ENCODE results near the gene CAMSAP2. TPM values are rescaled to one million over a fixed set of nuclear protein-coding genes. Genes with fewer than 3 reads are reported as not detected.

The CAMSAP2 gene
- total RNA-seq, 1 experiment from 2014 or later = 20.7 TPM

DNA sequence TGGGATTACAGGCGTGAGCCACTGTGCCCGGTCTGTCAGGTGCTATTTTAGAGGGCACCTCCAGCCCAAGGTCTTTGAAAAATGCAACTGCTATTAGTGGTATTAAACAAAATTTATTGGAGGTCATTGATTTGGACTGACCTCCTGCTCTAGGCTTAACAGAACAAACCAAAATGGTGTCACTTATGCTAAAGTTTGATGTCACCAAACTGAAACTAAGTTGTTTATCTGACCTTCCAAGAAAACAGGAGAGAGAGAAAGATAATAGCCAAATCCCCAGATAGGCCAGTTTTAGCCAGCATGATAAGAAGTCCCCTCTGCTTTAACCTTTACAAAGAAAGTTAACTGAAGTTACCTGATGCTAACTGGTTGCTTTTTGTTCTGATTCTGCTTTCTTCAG lies 147.9 kb downstream of the CAMSAP2 start:
- CTCF ChIA-PET = no interaction called here
- no peaks in the 10 kb centered on the region for H3K36me3 Mint-ChIP-seq
- H3K4me1 Mint-ChIP-seq = peaks cover 42% of the 10 kb centered on the region
- POLR2A ChIA-PET = interaction anchor here (0.7 kb wide), 1 partner anchor 328 kb away, joined by 9 read pairs; no protein-coding TSS in a partner anchor
- H3K9me3 Mint-ChIP-seq = no peaks in the 10 kb centered on the region
- no peak overlapping the region for H3K27ac Mint-ChIP-seq
- DNase-seq (ENCODE audit: low spot score) = no peak
- H3K4me3 Mint-ChIP-seq = no peak overlapping the region
- ATAC-seq = no peak
- TF ChIP-seq SP1 (CRISPR knock-in tag; conservative IDR thresholded peaks at IDR 0.05) = no peak
- no peak for TF ChIP-seq NFYB (CRISPR knock-in tag; conservative IDR thresholded peaks at IDR 0.05; ENCODE audit: low read depth)
- TF ChIP-seq, protein P1, sequence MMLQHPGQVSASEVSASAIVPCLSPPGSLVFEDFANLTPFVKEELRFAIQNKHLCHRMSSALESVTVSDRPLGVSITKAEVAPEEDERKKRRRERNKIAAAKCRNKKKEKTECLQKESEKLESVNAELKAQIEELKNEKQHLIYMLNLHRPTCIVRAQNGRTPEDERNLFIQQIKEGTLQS (CRISPR knock-in tag; conservative IDR thresholded peaks at IDR 0.05) = no peak
- TF ChIP-seq NR2C2 (CRISPR knock-in tag; IDR thresholded peaks at IDR 0.05) = no peak
- TF ChIP-seq, protein P2, sequence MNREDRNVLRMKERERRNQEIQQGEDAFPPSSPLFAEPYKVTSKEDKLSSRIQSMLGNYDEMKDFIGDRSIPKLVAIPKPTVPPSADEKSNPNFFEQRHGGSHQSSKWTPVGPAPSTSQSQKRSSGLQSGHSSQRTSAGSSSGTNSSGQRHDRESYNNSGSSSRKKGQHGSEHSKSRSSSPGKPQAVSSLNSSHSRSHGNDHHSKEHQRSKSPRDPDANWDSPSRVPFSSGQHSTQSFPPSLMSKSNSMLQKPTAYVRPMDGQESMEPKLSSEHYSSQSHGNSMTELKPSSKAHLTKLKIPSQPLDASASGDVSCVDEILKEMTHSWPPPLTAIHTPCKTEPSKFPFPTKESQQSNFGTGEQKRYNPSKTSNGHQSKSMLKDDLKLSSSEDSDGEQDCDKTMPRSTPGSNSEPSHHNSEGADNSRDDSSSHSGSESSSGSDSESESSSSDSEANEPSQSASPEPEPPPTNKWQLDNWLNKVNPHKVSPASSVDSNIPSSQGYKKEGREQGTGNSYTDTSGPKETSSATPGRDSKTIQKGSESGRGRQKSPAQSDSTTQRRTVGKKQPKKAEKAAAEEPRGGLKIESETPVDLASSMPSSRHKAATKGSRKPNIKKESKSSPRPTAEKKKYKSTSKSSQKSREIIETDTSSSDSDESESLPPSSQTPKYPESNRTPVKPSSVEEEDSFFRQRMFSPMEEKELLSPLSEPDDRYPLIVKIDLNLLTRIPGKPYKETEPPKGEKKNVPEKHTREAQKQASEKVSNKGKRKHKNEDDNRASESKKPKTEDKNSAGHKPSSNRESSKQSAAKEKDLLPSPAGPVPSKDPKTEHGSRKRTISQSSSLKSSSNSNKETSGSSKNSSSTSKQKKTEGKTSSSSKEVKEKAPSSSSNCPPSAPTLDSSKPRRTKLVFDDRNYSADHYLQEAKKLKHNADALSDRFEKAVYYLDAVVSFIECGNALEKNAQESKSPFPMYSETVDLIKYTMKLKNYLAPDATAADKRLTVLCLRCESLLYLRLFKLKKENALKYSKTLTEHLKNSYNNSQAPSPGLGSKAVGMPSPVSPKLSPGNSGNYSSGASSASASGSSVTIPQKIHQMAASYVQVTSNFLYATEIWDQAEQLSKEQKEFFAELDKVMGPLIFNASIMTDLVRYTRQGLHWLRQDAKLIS (CRISPR knock-in tag; IDR thresholded peaks at IDR 0.05; ENCODE audit: borderline replicate concordance) = no peak
- TF ChIP-seq MYBL2 (CRISPR knock-in tag; IDR thresholded peaks at IDR 0.05) = no peak
- TF ChIP-seq GABPB1 (CRISPR knock-in tag; IDR thresholded peaks at IDR 0.05) = no peak
- TF ChIP-seq, protein P3, sequence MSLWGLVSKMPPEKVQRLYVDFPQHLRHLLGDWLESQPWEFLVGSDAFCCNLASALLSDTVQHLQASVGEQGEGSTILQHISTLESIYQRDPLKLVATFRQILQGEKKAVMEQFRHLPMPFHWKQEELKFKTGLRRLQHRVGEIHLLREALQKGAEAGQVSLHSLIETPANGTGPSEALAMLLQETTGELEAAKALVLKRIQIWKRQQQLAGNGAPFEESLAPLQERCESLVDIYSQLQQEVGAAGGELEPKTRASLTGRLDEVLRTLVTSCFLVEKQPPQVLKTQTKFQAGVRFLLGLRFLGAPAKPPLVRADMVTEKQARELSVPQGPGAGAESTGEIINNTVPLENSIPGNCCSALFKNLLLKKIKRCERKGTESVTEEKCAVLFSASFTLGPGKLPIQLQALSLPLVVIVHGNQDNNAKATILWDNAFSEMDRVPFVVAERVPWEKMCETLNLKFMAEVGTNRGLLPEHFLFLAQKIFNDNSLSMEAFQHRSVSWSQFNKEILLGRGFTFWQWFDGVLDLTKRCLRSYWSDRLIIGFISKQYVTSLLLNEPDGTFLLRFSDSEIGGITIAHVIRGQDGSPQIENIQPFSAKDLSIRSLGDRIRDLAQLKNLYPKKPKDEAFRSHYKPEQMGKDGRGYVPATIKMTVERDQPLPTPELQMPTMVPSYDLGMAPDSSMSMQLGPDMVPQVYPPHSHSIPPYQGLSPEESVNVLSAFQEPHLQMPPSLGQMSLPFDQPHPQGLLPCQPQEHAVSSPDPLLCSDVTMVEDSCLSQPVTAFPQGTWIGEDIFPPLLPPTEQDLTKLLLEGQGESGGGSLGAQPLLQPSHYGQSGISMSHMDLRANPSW (CRISPR knock-in tag; conservative IDR thresholded peaks at IDR 0.05; ENCODE audit: low read depth) = no peak
- peaks cover 3% of the 10 kb centered on the region; the same call in 1 of the 2 replicates for H3K27me3 Mint-ChIP-seq (ENCODE audit: low read depth)

DNA sequence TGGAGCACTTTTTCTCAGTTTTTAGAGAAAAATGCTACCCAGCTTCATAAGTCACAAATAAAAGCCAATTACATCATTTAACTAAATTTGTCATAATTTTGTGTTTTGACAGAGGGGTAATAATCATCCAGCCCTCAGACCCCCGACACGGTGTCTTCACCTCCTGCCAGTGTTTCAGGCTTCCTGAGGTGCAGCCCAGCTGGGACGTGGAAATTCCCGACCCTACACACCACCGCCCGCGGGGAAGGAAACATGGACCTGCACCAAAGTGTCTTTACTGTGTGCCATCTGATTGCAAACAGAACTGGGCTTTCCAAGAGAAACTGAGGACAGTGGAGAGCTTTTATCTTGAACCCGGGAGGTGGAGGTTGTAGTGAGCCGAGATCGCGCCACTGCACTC lies 148.3 kb downstream of the CAMSAP2 start:
- no peaks in the 10 kb centered on the region for H3K9me3 Mint-ChIP-seq
- no peaks in the 10 kb centered on the region for H3K36me3 Mint-ChIP-seq
- DNase-seq (ENCODE audit: low spot score) = no peak
- H3K4me3 Mint-ChIP-seq = no peak overlapping the region
- H3K27ac Mint-ChIP-seq = no peak overlapping the region
- ChIA-PET CTCF (no interaction called here), POLR2A (interaction anchor here (0.7 kb wide), 1 partner anchor 328 kb away, joined by 9 read pairs; no protein-coding TSS in a partner anchor)
- no peak for ATAC-seq
- H3K27me3 Mint-ChIP-seq (ENCODE audit: low read depth) = peaks cover 3% of the 10 kb centered on the region; the same call in 1 of the 2 replicates
- peaks cover 44% of the 10 kb centered on the region for H3K4me1 Mint-ChIP-seq
- TF ChIP-seq ESRRA (CRISPR knock-in tag; IDR thresholded peaks at IDR 0.05; ENCODE audit: borderline replicate concordance) = no peak
- no peak for TF ChIP-seq ELF4 (CRISPR knock-in tag; IDR thresholded peaks at IDR 0.05; ENCODE audit: low read depth)
- TF ChIP-seq, protein P4, sequence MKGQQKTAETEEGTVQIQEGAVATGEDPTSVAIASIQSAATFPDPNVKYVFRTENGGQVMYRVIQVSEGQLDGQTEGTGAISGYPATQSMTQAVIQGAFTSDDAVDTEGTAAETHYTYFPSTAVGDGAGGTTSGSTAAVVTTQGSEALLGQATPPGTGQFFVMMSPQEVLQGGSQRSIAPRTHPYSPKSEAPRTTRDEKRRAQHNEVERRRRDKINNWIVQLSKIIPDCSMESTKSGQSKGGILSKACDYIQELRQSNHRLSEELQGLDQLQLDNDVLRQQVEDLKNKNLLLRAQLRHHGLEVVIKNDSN (CRISPR knock-in tag; IDR thresholded peaks at IDR 0.05) = no peak
- TF ChIP-seq ZNF138 (CRISPR knock-in tag; conservative IDR thresholded peaks at IDR 0.05) = no peak
- TF ChIP-seq ZNF423 (CRISPR knock-in tag; IDR thresholded peaks at IDR 0.05) = no peak
- no peak for TF ChIP-seq NFATC4 (CRISPR knock-in tag; IDR thresholded peaks at IDR 0.05)
- no peak for TF ChIP-seq ETV6 (CRISPR knock-in tag; IDR thresholded peaks at IDR 0.05)
- TF ChIP-seq JAZF1 (CRISPR knock-in tag; IDR thresholded peaks at IDR 0.05) = no peak
- TF ChIP-seq CREM (CRISPR knock-in tag; IDR thresholded peaks at IDR 0.05) = no peak
- TF ChIP-seq, protein P5, sequence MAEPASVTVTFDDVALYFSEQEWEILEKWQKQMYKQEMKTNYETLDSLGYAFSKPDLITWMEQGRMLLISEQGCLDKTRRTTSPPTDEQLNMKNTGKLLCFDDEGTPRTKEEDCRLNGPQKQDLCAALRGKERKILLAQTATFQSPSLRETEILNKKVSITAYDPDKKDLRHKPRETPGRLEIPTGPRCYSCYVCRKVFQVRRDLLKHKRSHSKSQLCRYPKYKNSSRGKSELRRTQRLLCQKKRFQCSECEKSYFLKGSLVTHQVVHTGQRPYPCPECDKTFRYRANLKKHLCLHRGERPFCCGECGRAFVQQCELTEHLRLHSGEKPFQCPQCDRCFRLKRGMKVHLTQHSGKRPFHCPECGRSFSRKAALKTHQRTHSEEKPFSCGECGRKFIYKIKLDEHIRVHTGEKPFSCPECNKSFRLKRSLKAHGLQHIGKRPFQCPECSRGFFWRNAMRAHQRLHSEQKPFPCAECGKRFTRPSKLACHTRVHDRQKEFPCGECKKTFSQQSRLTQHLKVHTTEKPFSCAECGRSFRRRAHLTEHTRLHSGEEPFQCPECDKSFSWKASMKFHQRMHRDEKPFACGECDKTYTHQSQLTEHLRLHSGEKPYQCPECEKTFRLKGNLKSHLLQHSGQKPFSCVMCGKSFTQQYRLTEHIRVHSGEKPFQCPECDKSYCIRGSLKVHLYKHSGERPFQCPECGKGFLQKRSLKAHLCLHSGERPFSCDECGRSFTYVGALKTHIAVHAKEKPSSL (CRISPR knock-in tag; conservative IDR thresholded peaks at IDR 0.05) = no peak
- TF ChIP-seq, protein P6, sequence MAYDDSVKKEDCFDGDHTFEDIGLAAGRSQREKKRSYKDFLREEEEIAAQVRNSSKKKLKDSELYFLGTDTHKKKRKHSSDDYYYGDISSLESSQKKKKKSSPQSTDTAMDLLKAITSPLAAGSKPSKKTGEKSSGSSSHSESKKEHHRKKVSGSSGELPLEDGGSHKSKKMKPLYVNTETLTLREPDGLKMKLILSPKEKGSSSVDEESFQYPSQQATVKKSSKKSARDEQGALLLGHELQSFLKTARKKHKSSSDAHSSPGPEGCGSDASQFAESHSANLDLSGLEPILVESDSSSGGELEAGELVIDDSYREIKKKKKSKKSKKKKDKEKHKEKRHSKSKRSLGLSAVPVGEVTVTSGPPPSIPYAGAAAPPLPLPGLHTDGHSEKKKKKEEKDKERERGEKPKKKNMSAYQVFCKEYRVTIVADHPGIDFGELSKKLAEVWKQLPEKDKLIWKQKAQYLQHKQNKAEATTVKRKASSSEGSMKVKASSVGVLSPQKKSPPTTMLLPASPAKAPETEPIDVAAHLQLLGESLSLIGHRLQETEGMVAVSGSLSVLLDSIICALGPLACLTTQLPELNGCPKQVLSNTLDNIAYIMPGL (CRISPR knock-in tag; IDR thresholded peaks at IDR 0.05) = no peak
- TF ChIP-seq ZNF317 (CRISPR knock-in tag; IDR thresholded peaks at IDR 0.05; ENCODE audit: borderline replicate concordance, low read depth) = no peak
- TF ChIP-seq ZNF263 (CRISPR knock-in tag; IDR thresholded peaks at IDR 0.05; ENCODE audit: low read depth) = no peak
- TF ChIP-seq EMX1 (CRISPR knock-in tag; IDR thresholded peaks at IDR 0.05) = no peak
- TF ChIP-seq, protein P7, sequence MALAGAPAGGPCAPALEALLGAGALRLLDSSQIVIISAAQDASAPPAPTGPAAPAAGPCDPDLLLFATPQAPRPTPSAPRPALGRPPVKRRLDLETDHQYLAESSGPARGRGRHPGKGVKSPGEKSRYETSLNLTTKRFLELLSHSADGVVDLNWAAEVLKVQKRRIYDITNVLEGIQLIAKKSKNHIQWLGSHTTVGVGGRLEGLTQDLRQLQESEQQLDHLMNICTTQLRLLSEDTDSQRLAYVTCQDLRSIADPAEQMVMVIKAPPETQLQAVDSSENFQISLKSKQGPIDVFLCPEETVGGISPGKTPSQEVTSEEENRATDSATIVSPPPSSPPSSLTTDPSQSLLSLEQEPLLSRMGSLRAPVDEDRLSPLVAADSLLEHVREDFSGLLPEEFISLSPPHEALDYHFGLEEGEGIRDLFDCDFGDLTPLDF (CRISPR knock-in tag; IDR thresholded peaks at IDR 0.05) = no peak
